Right lobe of liver (tissue), 6 donors: Measurements from ENCODE around the gene TXN2. TPM values are rescaled to one million over a fixed set of nuclear protein-coding genes. Genes with fewer than 3 reads are reported as not detected.
"Not testable (repeated sequence)": the region's sequence is repeated elsewhere in the genome, so short reads cannot be mapped to it uniquely, and the experiment has no call there.

ENCODE experiments used
- ATAC-seq, 4 donors: fragments of 200-7000 bp; cut with Tn5 transposase; one replicate each; pipeline ENCODE4 v1.9.1; 2020; ENCODE audit warnings: mild to moderate bottlenecking in 4 of 4, moderate library complexity in 4 of 4
- DNase-seq, 3 donors: peaks; one replicate each; pipeline ENCODE4 v3.0.0-alpha.2; 2020
- H3K27ac ChIP-seq, 3 donors: fragments of 200-600 bp; one replicate each; pipeline ENCODE4 v1.8.0; 2022
- H3K27me3 ChIP-seq, 2 donors: fragments of 200-600 bp; one replicate each; pipeline ENCODE4 v1.8.0; 2022
- H3K36me3 ChIP-seq, 4 donors: fragments of 200-600 bp; sonication (generic) in 1 of 4; one replicate each; pipeline versions ENCODE4 v1.5.1 to v1.8.0; 2017 to 2022; ENCODE audit warnings: control low read depth in 1 of 4
- H3K4me1 ChIP-seq, 4 donors: fragments of 200-600 bp; sonication (generic) in 1 of 4; one replicate each; pipeline versions ENCODE4 v1.5.1 to v1.8.0; 2017 to 2022; ENCODE audit warnings: control low read depth in 1 of 4
- H3K4me3 ChIP-seq, 3 donors: fragments of 200-600 bp; one replicate each; pipeline ENCODE4 v1.8.0; 2022
- H3K9me3 ChIP-seq, 4 donors: fragments of 200-600 bp; sonication (generic) in 1 of 4; one replicate each; pipeline versions ENCODE4 v1.5.1 to v1.8.0; 2017 to 2022; ENCODE audit warnings: control low read depth in 1 of 4
- CTCF ChIP-seq, 4 donors: fragments of 200-600 bp in 3 of 4; fragments of 450-650 bp in 1 of 4; IDR thresholded peaks; one replicate each; pipeline versions ENCODE4 v1.5.1 to v1.8.0; 2016 to 2022; ENCODE audit warnings: antibody characterized with exemption in 4 of 4, mild to moderate bottlenecking in 2 of 4
- POLR2A ChIP-seq: fragments of 450-650 bp; IDR thresholded peaks from one replicate; pipeline ENCODE4 v1.6.1; 2017; ENCODE audit warnings: antibody characterized with exemption, mild to moderate bottlenecking
- WGBS: methylation state at CpG from one replicate; pipeline ENCODE4 v1.1.6; 2018; ENCODE audit warnings: low coverage, low lambda C conversion rate; ENCODE audit not compliant: insufficient coverage; ENCODE audit errors: missing lambda C conversion rate; 5-methylcytosine and 5-hydroxymethylcytosine counted together
- intact Hi-C, 2 donors: fragments of 100-400 bp; cut with DNase I; formaldehyde crosslinking; loops; one replicate each; pipeline versions ENCODE4 v1.11.2 to v1.14.1; 2022
- total RNA-seq, 6 experiments: library from RNA; depleted of rRNA in 2 of 6; stranded (reverse); fragments of >200 nt in 2 of 6; fragmentation: NEBNext Ultra II Directional in 3 of 6; extraction: Animal tissue kit (Norgen Biotek cat#: 25700) in 3 of 6; gene quantifications; one replicate each; pipeline versions ENCODE4 v1.1.0 to v1.2.4, GENCODE V29; 2016 to 2023
- donor health status: DM: no; HTN: yes; CAD: no.
- donor health status: DM: no; HTN: no; CAD: no.
- donor health status: DM: no; HTN: no; CAD: no.
- donor health status: DM: no; HTN: yes; CAD: no.
- donor health status: DM: no; HTN: yes; CAD: no.

TXN2 gene
- total RNA-seq, 6 experiments from 2014 or later = 56.0 to 94.8 (median 67.2) TPM

GRCh38 chr22:36433318-36434231 lies 47.9 kb downstream of the TXN2 start:
- 46% methylated on average over 6 of the region's 14 CpGs for WGBS
- H3K4me3 ChIP-seq = no peak overlapping the region
- peak; percentile 53 to 68 (median 58) for ATAC-seq
- peak; percentile 56 to 72 (median 70) for DNase-seq
- no peak for TF ChIP-seq CTCF (IDR thresholded peaks at IDR 0.05)
- no peak for TF ChIP-seq POLR2A
- intact Hi-C loops = no loop called here
- no peak overlapping the region for H3K27ac ChIP-seq
- H3K27me3 ChIP-seq = no peaks in the 10 kb centered on the region
- peaks cover 0 to 27% (median 11%) of the 10 kb centered on the region in 4 donors for H3K4me1 ChIP-seq
- H3K36me3 ChIP-seq = no peaks in the 10 kb centered on the region
- H3K9me3 ChIP-seq = no peaks in the 10 kb centered on the region

GRCh38 chr22:36432592-36433317 lies 48.7 kb downstream of the TXN2 start:
- Histone ChIP-seq H3K27ac (no peak overlapping the region), H3K4me1 (peaks cover 0 to 27% (median 11%) of the 10 kb centered on the region in 4 donors), H3K4me3 (no peak overlapping the region), H3K36me3 (no peaks in the 10 kb centered on the region), H3K27me3 (no peaks in the 10 kb centered on the region), H3K9me3 (no peaks in the 10 kb centered on the region)
- WGBS = 75% methylated on average over 6 of the region's 15 CpGs
- intact Hi-C loops = no loop called here
- DNase-seq = no peak
- ATAC-seq = peak in 1 of 4 donors; percentile 38
- TF ChIP-seq POLR2A (no peak), CTCF (IDR thresholded peaks at IDR 0.05) (no peak)

GRCh38 chr22:36431977-36432376 lies 49.5 kb downstream of the TXN2 start:
- TF ChIP-seq POLR2A (no peak), CTCF (IDR thresholded peaks at IDR 0.05) (no peak)
- H3K9me3 ChIP-seq = no peaks in the 10 kb centered on the region
- no peaks in the 10 kb centered on the region for H3K36me3 ChIP-seq
- intact Hi-C loops = no loop called here
- peaks cover 0 to 27% (median 11%) of the 10 kb centered on the region in 4 donors for H3K4me1 ChIP-seq
- ATAC-seq = no peak
- H3K4me3 ChIP-seq = no peak overlapping the region
- H3K27me3 ChIP-seq = no peaks in the 10 kb centered on the region
- H3K27ac ChIP-seq = no peak overlapping the region
- WGBS = 92% methylated on average over 6 of the region's 9 CpGs
- no peak for DNase-seq

- Histone ChIP-seq H3K27me3 (no peaks in the 10 kb centered on the region), H3K9me3 (no peaks in the 10 kb centered on the region), H3K36me3 (no peaks in the 10 kb centered on the region), H3K4me3 (no peak overlapping the region), H3K27ac (no peak overlapping the region), H3K4me1 (peaks cover 0 to 26% (median 11%) of the 10 kb centered on the region in 4 donors)
- no peak for TF ChIP-seq POLR2A
- TF ChIP-seq CTCF (IDR thresholded peaks at IDR 0.05) = no peak
- intact Hi-C loops = no loop called here
- DNase-seq (no peak), ATAC-seq (no peak)
- 93% methylated on average over 3 of the region's 9 CpGs for WGBS
Measured at GRCh38 chr22:36430863-36431262, 50.6 kb downstream of the TXN2 start.

GRCh38 chr22:36427952-36428351 lies 53.5 kb downstream of the TXN2 start:
- H3K4me3 ChIP-seq, DNase-seq, intact Hi-C loops, H3K9me3 ChIP-seq, H3K36me3 ChIP-seq, H3K4me1 ChIP-seq, ATAC-seq, H3K27me3 ChIP-seq, H3K27ac ChIP-seq: not testable (repeated sequence)
- 84% methylated on average over 7 of the region's 11 CpGs for WGBS
